AG04450 (cell line): ENCODE results near the gene ATP5F1D. TPM values are rescaled to one million over a fixed set of nuclear protein-coding genes. Genes with fewer than 3 reads are reported as not detected.

Experiments used
- CTCF ChIA-PET: fragments of 300-600, 350-600 bp; formaldehyde crosslinking; extraction: SDS; loops from one replicate; lab custom pipeline; 2022; ENCODE audit warnings: antibody characterized with exemption, inconsistent platforms; lab: Charles Lee
- POLR2A ChIA-PET: fragments of 350-600 bp; formaldehyde crosslinking; extraction: SDS; loops from one replicate; lab custom pipeline; 2021; ENCODE audit warnings: antibody characterized with exemption, inconsistent platforms; lab: Yijun Ruan, JAX
- DNase-seq: peaks from one replicate; pipeline ENCODE4 v3.0.0-alpha.2; 2011; ENCODE audit warnings: low read depth, low spot score
- H3K27ac ChIP-seq: one replicate; pipeline ENCODE4 v1.5.1; 2012; ENCODE audit warnings: low read depth, low read length, control low read depth
- H3K27me3 ChIP-seq: one replicate; pipeline ENCODE4 v1.6.0; 2012; ENCODE audit warnings: low read length; ENCODE audit not compliant: control insufficient read depth, insufficient read depth
- H3K4me3 ChIP-seq: 2 replicates; pipeline ENCODE4 v1.5.1; 2011; ENCODE audit warnings: mild to moderate bottlenecking, low read depth, low read length, control low read depth
- H3K9me3 ChIP-seq: 2 replicates; pipeline ENCODE4 v1.5.1; 2012; ENCODE audit warnings: low read length; ENCODE audit not compliant: control insufficient read depth, insufficient read depth
- polyA plus RNA-seq: library from polyadenylated mRNA; depleted of rRNA; stranded (reverse); fragments of >200 nt; gene quantifications from 2 replicates; pipeline ENCODE4 v1.2.3, GENCODE V29; 2011
- TF ChIP-seq, protein P1 (sequence below): IDR thresholded peaks from 2 replicates; pipeline ENCODE4 v1.5.1; 2011; ENCODE audit warnings: low read depth, low read length, control low read depth, inconsistent platforms

Gene ATP5F1D
- polyA plus RNA-seq, 1 experiment: 36.4 TPM

DNA sequence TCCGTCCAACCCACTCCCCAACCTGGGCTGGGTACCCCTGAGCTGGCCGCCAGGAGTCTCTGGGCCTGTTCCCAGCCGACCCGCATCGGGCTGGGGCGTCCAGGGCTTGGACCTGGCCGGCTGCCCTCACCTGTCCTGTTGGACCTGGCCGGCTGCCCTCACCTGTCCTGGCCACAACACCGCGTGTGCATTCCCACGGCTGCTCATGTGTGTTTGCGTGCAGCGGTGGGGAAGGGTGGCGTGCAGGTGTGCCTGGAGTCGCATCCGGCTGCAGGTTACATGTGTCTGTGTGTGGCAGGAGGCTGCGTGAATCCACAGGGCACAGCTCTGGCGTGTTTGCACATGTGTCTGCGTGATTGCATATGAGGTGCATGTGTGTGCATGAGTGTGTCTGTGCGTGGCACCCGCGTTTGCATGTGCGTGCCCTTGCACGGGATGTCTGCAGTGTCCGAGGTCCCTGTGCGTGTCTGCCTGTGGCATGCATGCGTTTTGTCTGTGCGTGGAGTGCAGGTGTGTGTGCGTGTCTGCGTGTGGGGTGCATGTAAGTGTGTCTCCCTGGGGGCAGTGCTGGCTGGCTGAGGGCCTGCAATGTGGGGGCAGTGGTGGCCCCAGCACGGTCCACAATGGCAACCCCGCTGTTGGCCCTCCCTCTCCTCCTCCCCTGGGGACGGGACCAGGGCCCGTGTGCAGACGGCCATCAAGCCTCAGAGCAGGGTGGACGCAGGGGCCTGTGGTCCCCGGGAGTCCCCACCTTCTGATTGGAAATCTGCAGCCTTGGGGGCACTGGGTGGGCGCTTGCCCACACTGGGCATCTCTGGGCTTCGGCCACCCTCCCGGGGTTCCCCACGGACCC lies 47.5 kb downstream of the ATP5F1D start:
- no peak for DNase-seq
- ChIA-PET CTCF (no interaction called here), POLR2A (no interaction called here)

DNA sequence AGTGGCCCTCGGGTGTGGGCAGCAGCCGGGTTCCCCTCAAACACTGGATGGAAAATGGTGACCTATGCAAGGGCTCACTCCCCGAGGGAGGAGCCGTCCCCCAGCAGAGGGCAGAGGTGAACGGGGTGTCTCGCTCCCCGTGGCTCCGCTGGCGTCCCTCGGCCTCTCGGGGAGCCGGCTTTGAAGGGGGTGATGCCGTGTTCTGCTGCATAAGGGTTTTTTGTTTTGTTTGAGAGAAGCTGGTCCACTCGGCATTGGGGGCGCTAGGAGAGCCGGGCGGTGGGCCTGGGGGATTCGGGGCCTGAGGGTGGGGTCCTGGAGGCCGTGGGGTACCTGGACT lies 48.1 kb downstream of the ATP5F1D start:
- H3K9me3 ChIP-seq: no peaks in the 10 kb centered on the region; the same call in 1 of the 2 replicates
- CTCF ChIA-PET: no interaction called here
- POLR2A ChIA-PET: no interaction called here
- no peak overlapping the region for H3K27ac ChIP-seq
- TF ChIP-seq, protein P1, sequence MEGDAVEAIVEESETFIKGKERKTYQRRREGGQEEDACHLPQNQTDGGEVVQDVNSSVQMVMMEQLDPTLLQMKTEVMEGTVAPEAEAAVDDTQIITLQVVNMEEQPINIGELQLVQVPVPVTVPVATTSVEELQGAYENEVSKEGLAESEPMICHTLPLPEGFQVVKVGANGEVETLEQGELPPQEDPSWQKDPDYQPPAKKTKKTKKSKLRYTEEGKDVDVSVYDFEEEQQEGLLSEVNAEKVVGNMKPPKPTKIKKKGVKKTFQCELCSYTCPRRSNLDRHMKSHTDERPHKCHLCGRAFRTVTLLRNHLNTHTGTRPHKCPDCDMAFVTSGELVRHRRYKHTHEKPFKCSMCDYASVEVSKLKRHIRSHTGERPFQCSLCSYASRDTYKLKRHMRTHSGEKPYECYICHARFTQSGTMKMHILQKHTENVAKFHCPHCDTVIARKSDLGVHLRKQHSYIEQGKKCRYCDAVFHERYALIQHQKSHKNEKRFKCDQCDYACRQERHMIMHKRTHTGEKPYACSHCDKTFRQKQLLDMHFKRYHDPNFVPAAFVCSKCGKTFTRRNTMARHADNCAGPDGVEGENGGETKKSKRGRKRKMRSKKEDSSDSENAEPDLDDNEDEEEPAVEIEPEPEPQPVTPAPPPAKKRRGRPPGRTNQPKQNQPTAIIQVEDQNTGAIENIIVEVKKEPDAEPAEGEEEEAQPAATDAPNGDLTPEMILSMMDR: no peak
- H3K4me3 ChIP-seq: no peak overlapping the region
- H3K27me3 ChIP-seq: peaks cover 43% of the 10 kb centered on the region
- DNase-seq: no peak

More for the DNA sequence above, 47.5 kb downstream of the ATP5F1D start:
- Histone ChIP-seq H3K27ac (no peak overlapping the region), H3K9me3 (no peaks in the 10 kb centered on the region; the same call in 1 of the 2 replicates), H3K27me3 (peaks cover 46% of the 10 kb centered on the region), H3K4me3 (no peak overlapping the region)
- TF ChIP-seq, protein P1: no peak

DNA sequence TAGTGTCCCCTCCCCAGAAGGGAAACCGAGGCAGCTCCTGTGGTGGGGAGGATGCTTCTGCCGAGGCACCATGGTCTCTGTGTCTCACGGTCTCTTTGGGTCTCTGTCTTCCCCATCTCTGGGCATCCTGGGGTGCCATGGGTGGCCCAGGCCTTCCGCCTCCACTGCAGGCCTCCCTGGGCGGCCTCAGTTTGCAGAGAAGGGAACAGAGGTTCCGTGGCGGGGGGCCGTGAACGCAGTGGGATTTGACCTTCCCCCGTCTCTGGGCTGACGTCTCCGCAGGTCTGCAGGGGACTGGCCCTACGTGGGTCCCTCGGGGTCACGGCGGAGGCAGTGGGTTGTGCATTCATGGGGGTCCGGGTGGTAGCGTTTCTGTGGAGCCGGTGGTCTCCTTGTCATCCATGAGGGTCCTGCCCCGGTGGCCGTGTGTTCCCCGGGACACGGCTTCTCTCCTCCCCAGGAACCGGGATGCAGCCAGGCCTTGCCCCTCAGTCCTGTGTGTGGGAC lies 48.7 kb downstream of the ATP5F1D start:
- Histone ChIP-seq H3K9me3 (no peaks in the 10 kb centered on the region; the same call in 1 of the 2 replicates), H3K27ac (no peak overlapping the region), H3K4me3 (no peak overlapping the region), H3K27me3 (peaks cover 38% of the 10 kb centered on the region)
- DNase-seq: no peak
- TF ChIP-seq, protein P1: no peak
- ChIA-PET POLR2A (no interaction called here), CTCF (no interaction called here)

DNA sequence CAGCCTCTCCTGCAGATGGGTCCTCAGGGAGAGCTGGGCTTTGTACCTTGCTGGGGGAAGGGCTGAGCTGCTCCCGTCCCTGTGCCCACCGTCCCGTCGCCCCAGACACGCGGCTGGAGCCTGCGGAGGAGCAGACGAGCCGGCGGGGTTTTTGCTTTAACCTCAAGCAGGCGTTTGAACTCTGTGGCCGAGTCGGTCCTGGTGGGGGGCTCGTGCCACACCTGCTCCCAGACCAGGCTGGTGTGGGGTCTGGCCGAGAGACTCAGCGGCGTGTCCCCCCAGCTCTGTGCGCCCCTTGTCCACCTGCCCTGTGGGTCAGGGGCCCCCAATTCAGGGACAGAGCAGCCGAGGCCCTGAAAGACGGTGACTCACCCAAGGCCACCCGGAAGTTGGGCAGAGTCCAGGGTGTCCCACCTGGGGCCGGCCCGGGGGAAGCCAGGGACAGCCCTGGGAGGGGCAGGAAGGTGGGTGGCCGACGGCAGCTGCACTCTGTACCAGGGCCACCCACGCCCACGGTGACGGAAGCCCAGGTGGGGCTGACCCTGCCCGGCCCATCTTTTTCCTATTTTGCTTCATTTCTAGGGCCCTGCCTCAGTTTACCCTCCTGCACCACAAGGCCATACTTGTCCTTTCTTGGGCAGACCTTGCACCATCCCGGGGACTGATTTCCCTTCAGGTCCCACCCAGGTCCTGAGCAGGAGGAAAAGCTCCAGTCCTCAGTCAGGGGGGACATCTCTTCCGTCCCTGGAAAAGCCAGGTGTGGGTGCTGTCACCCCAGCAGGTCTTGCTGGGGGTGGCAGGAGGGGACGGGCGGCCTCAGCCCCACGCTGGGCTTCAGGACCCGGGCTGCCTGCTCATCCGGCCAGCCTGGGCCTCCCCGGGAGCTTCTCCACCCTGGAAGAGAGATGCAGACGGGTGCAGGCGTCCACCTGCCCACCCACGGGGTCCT lies 49.4 kb downstream of the ATP5F1D start:
- no peak for DNase-seq
- POLR2A ChIA-PET: interaction anchor here (0.7 to 1.4 kb wide), 3 partner anchors 20 to 92 kb away, joined by 3 to 5 read pairs (median 4); partner anchors contain the start of gene NDUFS7
- no peak overlapping the region for H3K27ac ChIP-seq
- no peak overlapping the region for H3K4me3 ChIP-seq
- TF ChIP-seq, protein P1: no peak
- CTCF ChIA-PET: no interaction called here
- no peaks in the 10 kb centered on the region; the same call in 1 of the 2 replicates for H3K9me3 ChIP-seq
- peaks cover 37% of the 10 kb centered on the region for H3K27me3 ChIP-seq
